Nephron progenitor cell (in vitro differentiated cells): Measurements from ENCODE around the gene ICA1.

Experiments
- DNase-seq: peaks from one replicate; pipeline ENCODE4 v3.0.0; 2021
- H3K27ac Mint-ChIP-seq: 2 replicates; pipeline ENCODE4 v1.8.0; 2021; ENCODE audit warnings: mild to moderate bottlenecking, moderate library complexity, mixed read lengths
- H3K27me3 Mint-ChIP-seq: 2 replicates; pipeline ENCODE4 v1.8.0; 2021; ENCODE audit warnings: mild to moderate bottlenecking, low read depth, mixed read lengths; ENCODE audit not compliant: poor library complexity
- H3K36me3 Mint-ChIP-seq: 2 replicates; pipeline ENCODE4 v1.8.0; 2021; ENCODE audit warnings: low read depth, mixed read lengths
- H3K4me1 Mint-ChIP-seq: 2 replicates; pipeline ENCODE4 v1.8.0; 2021; ENCODE audit warnings: mixed read lengths
- H3K4me3 Mint-ChIP-seq: 2 replicates; pipeline ENCODE4 v1.8.0; 2021; ENCODE audit warnings: mild to moderate bottlenecking, moderate library complexity, mixed read lengths
- H3K9me3 Mint-ChIP-seq: 2 replicates; pipeline ENCODE4 v1.8.0; 2021; ENCODE audit warnings: mild to moderate bottlenecking, moderate library complexity, mixed read lengths
- CTCF ChIP-seq: fragments of 200-600 bp; sonication (generic); IDR thresholded peaks from 2 replicates; pipeline ENCODE4 v1.5.0; 2021; ENCODE audit warnings: antibody characterized with exemption

Gene ICA1

GRCh38 chr7:8084836-8085235 is 177.1 kb downstream of the ICA1 start:
- Mint-ChIP-seq H3K36me3 (peaks cover 35% of the 10 kb centered on the region), H3K4me1 (no peaks in the 10 kb centered on the region), H3K4me3 (no peak overlapping the region), H3K27ac (no peak overlapping the region), H3K9me3 (no peaks in the 10 kb centered on the region), H3K27me3 (no peaks in the 10 kb centered on the region)
- DNase-seq = no peak
- no peak for TF ChIP-seq CTCF

DNA sequence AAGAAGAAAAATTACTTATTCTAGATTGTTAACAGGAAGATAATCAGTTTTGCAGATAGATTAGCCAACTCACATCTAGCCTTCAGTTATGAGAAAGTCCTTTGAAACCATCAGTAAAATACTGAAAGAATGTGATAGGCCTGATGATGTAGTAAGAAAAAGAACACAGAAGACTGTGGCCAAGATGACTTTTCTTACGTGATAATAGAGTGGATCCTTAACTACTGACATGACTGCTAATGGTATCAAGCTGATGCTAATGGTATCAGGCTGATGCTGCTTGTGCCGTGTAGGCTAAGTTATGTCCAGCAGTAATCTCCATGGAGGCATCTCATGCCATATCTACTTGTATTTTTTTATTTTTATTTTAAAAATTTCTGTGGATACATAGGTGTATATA is 179.2 kb downstream of the ICA1 start:
- Mint-ChIP-seq H3K4me3 (no peak overlapping the region), H3K36me3 (peaks cover 44% of the 10 kb centered on the region), H3K4me1 (no peaks in the 10 kb centered on the region), H3K9me3 (no peaks in the 10 kb centered on the region), H3K27me3 (no peaks in the 10 kb centered on the region), H3K27ac (no peak overlapping the region)
- DNase-seq = no peak
- no peak for TF ChIP-seq CTCF

DNA sequence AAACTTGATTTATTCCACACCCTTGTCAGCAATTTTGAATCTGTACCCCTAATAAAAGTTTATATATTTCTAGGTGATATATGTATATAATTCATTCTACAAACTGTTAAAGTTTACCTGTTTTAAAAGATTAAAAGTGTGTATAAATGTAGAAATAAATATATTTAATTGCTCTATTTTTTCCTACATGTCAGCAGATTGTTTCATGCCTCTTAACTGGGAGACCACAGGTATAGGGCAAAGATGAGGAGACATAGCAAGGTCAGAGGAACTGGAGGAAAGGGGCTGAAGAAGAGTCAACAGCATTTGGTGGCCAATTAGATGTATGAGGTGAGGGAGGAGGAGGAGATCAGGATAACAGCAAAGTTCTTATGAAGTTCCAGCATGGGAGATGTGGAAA is 183.5 kb downstream of the ICA1 start:
- H3K27ac Mint-ChIP-seq = no peak overlapping the region
- no peak for DNase-seq
- TF ChIP-seq CTCF = no peak
- no peak overlapping the region for H3K4me3 Mint-ChIP-seq
- no peaks in the 10 kb centered on the region for H3K27me3 Mint-ChIP-seq
- H3K9me3 Mint-ChIP-seq = no peaks in the 10 kb centered on the region
- peaks cover 23% of the 10 kb centered on the region for H3K36me3 Mint-ChIP-seq
- no peaks in the 10 kb centered on the region for H3K4me1 Mint-ChIP-seq

- Mint-ChIP-seq H3K27ac (no peak overlapping the region), H3K9me3 (no peaks in the 10 kb centered on the region)
- TF ChIP-seq CTCF = no peak
Measured at GRCh38 chr7:8070451-8071180, 191.4 kb downstream of the ICA1 start.

DNA sequence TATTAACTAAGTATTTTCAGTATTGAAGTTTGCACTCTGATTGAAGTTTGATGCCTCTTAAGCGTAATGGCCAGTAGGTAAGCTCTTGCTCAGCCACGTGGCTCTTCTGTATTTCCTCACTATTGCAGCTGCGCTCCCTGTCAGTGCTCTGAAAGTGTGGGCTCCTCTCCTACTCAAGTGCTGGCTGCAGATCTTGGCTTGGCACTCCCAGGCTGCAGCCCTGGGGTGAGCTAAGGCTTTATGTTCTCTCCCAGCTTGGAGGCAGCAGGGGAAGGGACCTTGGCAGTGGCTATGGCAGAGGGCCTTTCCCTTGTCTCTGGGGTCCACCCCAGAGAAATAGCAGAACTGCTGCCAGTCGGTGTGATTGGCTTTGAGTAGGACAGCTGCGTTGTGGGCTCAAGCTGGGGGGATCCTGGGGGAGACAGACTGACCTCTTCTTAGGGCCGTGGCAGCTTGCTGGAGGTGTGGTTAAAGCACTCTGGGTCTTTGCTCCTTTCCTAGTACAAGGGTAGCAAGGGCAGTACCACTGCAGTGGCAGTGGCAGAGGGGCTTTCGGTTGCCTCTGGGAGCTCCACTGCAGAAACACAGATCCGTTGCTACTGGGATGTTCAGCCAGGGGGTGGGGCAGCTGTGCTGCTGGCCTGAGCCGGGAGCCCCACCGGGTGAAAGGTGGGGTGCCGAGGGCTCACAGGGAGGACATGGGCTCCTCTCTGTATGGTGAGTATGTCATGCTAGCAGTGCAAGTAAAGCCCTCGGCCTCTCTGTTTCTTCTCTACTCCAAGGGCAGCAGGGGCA is 192.9 kb downstream of the ICA1 start:
- Mint-ChIP-seq H3K4me1 (peaks cover 4% of the 10 kb centered on the region), H3K27me3 (no peaks in the 10 kb centered on the region), H3K4me3 (no peak overlapping the region), H3K9me3 (peaks cover 2% of the 10 kb centered on the region), H3K36me3 (peaks cover 44% of the 10 kb centered on the region), H3K27ac (no peak overlapping the region)
- no peak for DNase-seq
- no peak for TF ChIP-seq CTCF

More at GRCh38 chr7:8070451-8071180, 191.4 kb downstream of the ICA1 start:
- Mint-ChIP-seq H3K27me3 (no peaks in the 10 kb centered on the region), H3K4me3 (no peak overlapping the region), H3K36me3 (peaks cover 37% of the 10 kb centered on the region), H3K4me1 (peaks cover 4% of the 10 kb centered on the region)
- DNase-seq = no peak
